Inferior parietal cortex (tissue), 1 donor: ENCODE results near the gene LMAN1L.
A peak's percentile ranks its signal among the peaks of the same experiment; 100 is the strongest.

Experiments
- DNase-seq: peaks from one replicate; pipeline ENCODE4 v3.0.0-alpha.2; 2016; ENCODE audit errors: extremely low spot score

Gene LMAN1L

DNA sequence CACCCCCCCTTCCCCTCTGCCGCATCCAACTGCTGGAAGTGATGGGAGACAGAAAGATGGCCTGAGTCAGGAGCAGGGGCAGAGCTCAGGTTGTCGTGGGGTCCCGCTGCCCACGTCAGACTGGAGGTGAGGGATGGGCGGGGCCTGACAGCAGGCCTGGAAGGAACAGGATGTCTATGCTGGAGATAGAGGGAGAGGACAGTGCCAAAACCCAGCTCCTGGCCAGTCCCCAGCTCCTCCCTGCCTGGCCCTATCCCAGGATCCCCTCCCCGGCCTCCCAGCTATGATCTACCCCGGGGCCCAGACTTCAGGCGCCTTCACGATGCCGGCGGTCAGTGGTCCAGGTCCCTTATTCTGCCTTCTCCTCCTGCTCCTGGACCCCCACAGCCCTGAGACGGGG, at the start of gene LMAN1L:
TSS of gene LMAN1L (plus strand) at position 303 of the 400 bp plus-strand sequence. CDS start at position 323, 20 bp downstream.
- DNase-seq, result no peak

DNA sequence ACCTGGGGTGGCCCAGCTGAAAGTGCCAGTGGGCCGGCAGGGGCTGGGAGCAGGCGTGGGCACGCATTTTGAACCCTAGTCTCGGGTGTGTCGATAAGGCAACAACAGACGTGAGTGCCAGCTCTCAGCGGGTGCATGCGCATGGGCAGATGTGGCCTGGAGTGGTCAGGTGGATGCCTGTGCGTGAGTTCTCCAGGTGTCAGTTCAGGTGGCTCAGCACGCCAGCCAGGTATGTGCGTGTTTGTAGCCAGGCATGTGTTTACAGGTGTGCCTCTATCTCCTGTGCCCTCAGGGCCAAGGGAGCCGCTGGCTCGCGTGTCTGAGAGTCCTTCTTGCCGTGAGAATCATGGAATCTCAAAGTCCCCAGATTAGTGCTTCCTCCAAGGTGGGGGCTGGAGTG, 49.2 kb upstream of the LMAN1L start:
- DNase-seq, result no peak

DNA sequence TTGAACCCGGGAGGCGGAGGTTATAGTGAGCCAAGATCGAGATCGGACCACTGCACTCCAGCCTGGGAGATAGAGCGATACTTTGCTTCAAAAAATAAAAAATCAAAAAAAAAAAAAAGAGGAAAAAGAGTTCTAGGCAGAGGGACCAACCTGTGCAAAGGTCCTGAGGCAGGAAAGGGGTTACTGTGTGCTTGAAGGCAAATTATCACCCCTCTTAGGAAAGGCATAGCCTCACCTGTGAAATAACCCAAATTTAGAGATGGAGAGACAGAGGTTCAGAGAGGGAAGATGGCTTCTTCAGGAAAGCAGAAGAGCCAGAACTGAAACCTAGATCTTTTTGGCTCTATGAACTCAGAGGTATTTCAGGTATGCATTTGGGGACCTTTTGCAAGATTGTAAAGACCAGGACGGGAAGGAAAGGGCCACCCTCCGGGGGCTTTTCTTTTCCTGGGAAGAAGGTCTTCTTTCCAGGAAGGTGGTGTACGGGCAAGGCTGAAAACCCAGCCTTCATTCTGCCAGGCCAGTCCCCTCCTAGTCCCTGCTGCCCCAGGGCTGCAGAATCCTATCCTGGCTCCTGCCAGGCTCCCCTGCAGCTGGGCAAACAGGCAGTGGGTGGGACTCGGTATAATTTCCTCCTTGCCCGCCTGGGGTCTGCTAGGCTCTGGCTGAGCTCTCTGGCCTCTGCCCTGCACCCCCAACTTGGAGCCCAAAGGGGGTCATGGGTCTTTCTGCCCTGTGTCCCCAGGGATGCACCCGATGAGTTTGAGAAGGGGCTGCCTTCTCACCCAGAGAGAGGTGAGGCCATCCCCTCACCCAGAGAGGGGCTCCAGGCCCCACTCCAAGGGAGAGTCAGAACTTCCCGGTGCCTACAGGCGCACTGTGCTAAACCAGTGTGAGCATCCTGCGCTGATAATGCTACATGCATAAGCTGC, 45.2 kb upstream of the LMAN1L start:
- no peak for DNase-seq

DNA sequence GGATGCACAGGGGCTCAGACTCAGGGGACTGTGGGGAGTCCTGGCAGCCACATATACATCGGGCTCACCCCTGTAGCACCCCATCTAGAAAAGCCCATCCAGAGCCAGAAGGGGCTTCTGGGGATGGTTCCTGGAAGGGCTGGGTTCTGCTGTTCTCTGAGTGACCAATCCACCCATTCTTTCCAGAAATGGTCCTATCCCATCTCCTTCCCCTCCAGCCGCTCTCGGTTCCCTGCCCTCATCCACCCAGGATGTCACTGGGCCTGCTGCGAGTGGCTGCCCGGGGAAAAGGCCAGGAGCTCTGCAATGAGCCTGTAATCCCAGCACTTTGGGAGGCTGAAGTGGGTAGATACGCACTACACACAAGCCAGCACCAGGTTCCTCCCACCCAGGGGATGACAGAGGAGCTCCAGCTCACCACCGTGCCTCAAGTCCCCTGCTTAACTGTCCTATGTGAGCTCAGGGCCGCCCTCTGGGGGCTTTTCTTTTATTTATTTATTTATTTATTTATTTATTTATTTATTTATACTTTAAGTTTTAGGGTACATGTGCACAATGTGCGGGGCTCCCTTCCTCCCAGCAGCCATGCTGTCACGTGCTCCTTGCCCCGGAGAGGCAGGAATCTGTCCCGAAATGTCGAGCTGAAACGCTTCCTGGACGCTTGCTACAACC, 44.4 kb upstream of the LMAN1L start:
- no peak for DNase-seq

DNA sequence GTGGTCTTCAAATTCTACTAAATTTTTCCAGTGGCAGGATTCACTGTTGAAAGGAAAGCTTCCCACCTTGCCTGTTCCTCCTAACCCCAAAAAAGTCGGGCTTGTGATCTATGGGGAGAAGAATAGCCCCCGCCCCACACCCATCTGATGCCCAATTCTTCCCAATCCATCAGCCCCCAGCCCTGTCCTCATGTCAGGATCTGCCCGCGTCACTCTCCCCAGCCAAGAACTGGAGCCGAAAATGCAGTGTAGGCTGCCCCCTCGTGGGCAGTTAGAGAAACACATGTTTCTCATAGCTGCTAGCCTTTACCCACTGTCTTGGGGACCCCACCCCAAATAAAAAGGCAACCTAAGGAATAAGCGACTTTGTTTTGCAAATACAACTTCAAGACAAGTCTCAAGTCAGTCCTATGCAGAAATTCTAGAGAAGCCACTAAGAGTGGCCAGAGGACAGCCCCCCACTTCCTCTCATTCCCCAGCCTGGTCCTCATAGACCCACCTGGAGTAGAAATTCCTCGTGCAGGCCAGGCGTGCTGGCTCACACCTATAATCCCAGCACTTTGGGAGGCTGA, 43.8 kb upstream of the LMAN1L start:
- DNase-seq, result peak; percentile 69

DNA sequence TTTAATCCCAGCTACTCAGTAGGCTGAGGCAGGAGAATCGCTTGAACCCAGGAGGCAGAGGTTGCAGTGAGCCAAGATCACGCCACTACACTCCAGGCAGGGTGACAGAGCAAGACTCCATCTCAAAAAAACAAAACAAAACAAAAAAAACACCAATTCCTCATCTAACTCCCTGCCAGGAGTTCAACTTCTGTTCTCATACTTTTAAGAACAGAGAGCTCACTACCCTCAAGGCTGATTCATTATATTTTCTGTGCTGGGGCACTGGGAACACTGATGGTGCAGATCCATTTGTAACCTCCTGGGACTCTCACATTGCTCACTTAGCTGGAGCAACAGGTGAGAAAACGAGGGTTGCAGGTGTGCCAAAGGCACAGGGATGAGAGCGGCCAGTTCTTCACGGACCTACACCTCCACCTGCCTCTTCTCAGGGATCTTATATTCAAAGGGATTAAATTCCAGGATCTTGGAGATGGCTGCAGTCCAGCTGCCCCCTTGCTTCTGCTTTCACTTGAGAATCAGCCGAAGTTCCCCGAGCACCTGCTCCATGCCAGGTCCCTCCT, 43.1 kb upstream of the LMAN1L start:
- DNase-seq, result no peak

DNA sequence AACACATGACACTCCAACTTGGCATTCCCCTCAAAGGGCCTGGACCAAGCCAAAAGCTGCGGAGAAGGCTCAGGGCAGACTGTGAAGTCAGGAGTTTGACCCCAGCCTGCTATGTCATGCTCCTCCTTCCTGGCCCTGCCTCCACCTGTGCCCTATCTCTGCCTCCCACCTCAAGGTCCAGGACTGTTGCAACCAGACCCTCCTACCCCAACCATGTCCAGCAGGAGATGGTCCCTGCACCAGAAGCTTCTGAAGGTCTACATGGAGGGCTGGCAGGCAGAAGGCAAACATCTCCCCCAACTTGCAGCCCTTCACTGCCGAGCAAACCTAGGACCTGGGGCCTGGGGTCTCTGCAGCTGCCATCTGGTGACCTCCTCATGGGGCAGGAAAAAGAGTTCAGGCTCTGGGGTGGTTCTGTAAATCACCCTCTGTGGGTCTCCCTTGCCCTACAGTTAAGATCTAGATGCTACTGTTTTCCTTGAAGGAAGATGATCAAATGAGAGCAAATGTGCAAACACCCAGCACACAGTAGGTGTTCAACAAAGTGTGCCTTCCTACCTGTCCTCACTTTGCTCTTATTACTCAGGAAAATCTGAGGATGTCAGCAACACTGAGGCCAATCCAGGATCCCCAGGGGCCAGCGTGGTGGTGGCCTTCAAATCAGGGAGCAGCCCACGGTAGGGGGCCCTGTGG, 42.3 kb upstream of the LMAN1L start:
- no peak for DNase-seq

DNA sequence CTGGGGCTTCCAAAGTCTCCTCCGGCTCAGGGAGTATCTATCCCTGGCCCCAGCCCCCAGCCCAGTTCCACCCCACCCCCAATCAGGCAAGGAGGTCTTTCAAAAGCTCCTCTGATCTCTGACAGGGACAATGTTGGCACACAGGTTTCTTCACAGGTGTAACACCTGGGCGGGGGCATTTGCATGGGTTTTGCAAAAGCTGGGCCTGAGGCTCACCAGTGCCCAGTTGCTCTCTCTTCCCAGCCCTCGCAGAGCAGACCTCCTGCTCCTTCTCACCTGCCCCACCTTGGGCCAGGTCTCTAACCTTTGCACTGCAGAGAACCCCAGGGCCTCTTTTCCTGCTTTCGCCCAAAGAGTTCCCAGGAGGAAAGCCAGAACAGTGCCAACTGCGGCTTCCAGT, 39.3 kb upstream of the LMAN1L start:
- no peak for DNase-seq

DNA sequence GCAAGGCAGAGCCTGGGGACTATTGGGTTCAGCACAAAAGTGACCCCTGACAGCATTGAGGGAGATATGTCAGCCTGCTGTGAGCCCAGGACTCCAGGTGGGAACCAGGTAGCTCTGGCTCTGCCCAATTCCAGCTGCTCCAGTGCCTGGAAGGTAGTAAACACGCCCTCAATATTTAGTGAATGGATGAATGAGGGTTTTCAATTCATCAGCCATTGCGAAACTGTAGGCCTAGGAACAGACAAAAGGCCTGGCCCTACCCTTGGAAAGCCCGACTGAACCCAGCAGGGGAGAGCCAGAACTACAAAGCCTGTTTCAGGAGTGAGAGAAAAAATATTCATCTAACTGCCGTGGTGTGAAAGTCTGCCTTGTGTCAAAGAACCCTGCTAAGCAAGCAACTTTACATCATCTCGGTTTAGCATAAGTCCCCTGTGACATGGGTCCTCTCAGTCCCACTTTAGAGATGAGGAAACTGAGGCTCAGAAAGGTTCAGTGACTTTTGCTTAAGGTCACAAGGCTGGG, 38.8 kb upstream of the LMAN1L start:
- no peak for DNase-seq

DNA sequence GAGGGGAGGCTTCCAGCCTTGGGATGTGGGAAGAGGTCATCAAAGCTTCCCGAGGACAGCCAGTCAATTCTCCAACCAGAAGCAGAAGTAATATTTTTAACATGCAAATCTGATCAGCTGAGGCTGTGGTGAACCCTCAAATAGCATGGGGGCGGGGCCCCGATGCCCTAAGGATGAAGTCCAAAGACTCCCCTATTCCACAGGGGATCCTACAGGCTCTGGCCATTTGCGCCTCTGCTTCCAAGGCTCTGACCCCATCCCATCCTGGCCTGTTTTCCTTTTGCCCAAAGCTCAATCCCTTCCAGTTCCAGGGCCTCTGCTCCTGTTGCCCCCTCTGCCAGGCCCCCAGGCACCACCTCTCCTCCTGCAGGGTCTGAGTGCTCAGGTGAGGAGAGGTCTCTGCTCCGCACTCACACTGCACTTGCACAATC, 37.5 kb upstream of the LMAN1L start:
- no peak for DNase-seq

DNA sequence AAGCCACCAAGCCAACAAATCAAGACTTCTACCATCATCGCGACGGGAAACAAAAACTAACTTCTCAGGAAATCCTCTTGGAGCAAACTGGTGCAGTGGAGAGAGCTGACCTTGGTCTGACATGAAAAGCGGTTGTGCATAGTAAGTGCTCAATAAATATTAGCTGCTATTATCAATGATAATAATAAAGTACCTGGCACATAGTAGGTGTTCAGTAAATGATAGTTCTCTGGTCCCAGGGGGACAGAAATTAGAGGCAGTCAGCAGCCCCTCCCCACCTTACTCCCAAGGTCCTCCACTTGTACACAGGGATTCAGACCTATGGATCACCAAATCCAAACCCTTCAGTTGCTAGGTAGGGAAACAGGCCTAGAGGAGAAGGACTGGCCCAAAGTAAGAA, 36.7 kb upstream of the LMAN1L start:
- DNase-seq, result no peak

DNA sequence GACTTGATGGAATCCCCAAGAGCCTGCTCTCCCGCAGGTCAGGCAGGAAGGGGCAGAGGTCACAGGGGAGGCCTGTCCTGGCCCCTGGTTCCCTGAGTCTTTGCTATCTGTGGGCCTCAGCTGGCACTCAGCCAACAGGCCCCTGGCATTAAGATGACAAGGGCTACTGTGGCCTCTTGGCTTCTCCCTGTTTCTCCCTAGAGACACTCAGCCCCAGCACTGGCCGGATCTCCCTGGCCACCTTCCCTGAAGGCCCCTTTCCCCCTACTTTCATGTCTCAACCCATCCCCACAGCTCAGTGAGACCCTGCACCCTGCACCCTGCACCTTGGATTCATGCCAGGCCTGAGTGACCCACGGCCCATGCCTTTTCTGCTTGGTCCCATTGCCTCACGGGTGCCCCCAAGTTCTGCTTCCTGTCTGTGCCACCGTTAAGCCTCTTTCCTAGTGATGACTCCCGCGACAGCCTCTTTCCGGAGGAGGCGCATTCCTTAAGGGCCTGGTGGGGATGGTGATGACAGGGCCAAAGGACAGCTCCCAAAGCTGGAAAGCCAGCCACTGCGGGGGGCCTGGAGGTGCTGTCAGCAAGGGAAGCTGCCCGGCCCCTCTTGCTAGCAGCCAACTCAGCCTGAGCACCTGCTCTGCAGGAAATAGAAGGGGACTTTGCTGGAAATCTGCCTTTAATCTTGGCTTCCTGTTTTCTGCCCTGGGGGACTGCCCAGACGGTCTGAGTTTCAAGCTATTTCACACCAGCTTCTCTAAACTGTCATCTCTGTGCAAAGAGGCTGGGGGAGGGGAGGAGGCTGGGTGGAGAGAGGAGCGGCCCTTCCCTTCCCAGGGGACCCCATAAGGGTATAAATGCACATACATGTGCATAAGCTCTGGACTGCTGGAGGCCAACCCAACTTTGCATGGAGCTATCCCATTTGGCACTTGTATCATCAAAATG, 35.5 kb upstream of the LMAN1L start:
- DNase-seq, result no peak

DNA sequence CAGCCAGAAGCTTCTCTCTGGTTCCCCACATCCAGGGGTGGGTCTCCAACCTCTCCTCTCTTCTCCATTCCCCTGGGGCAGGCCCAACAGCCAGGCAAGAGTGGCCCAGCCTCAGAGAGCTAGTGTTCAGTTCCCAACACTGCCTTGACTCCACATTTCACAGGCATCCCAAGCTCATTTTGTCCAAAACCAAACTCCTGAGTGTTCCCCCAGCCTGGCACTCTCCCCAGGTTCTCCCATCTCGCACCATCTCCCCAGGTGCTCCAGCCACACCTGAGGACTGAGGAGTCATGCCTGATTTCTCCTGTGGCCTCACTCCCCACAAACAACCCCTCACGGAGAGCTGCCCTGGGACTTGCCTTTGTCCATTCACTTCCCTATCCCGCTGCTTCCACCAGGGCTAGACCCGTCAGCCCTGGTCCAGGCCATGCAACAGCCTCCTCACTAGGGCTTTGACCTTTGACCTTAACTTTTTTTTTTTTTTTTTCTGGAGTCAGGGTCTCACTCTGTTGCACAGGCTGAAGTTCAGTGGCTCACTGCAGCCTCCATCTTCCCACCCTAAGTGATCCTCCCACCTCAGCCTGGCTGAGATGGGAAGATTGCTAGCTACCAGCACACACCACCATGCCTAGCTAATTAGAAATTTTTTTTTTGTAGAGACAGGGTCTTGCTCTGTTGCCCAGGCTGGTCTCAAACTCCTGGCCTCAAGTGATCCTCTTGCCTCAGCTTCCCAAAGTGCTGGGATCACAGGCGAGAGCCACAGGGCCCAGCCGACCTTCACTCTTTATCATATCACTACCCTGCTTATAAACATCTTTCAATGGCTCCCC, 34.7 kb upstream of the LMAN1L start:
- no peak for DNase-seq

DNA sequence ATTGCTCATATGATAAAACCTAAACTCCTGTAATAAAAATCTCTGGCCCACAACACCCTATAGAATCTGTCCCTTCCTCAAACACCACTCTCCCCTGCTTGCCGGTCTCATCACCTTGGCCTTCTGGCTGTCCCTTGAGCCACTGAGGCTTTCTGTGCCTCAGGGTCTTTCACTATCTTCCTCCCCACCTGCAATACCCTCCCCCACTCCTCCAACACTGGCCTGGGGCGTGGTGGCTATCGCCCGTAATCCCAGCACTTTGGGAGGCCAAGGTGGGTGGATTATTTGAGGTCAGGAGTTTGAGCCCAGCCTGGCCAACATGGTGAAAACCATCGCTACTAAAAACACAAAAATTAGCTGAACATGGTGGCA, 34.0 kb upstream of the LMAN1L start:
- DNase-seq, result no peak

DNA sequence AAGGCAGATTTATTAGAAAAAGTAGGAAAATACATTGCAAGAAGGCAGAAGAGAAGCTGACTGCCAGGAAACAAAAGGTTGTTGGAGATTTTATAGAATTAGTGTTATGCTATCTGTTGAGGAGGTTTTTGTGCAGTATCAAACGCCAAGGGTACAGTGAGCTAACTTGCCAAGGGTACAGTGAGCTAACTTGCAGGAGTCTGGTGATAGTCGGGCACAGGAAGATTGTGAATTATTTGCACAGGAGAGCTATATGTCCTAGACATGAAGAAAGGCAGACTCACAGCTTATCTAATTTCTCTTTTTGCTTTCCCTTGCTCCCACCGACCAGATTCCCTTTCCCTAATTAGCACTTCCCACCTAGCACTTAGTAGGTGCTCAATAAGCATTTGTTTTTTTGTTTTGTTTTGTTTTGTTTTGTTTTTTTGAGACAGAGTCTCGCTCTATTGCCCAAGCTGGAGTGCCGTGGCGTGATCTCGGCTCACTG, 33.4 kb upstream of the LMAN1L start:
- DNase-seq, result no peak

DNA sequence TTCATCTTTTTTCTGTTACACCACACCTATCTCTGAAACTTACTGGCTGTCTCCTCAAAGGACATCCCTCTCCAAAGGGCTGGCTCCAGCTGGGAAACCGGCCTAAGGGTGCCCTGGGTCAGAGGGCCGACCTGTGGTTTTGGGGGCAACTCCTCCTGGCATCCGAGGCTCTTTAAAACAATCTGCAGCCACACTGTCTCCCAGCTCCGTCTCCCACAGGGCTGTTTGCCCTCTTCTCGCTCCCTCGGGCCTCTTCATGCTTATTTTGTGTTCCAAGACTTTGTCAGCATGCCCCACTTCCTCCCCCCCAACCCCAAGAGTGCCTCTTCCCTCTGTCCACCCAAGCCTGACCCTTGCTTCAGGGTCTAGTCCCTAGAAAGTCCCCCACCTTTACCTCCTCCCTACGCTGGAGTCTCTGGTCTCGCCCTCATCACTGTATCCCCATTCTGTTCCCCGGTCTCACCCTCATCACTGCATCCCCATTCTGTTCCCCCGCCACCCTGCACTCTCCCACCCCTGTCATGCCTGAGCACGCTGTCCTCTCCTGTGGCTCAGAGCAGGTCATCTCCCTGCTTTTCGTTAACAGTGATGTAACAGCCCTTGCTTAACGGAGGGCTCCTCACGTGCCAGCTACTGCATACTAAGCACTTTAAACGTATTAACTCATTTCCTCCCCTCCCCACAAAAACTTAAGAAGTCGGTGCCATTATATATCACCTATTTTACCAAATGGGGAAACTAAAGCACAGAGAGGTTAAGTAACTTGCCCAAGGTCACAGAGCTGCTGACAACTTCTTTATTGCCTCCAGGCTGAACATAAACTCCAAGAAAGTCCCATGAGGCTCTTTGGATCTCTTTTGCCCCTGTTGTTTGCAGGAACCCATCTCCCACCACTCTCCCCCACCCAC, 31.9 kb upstream of the LMAN1L start:
- no peak for DNase-seq

DNA sequence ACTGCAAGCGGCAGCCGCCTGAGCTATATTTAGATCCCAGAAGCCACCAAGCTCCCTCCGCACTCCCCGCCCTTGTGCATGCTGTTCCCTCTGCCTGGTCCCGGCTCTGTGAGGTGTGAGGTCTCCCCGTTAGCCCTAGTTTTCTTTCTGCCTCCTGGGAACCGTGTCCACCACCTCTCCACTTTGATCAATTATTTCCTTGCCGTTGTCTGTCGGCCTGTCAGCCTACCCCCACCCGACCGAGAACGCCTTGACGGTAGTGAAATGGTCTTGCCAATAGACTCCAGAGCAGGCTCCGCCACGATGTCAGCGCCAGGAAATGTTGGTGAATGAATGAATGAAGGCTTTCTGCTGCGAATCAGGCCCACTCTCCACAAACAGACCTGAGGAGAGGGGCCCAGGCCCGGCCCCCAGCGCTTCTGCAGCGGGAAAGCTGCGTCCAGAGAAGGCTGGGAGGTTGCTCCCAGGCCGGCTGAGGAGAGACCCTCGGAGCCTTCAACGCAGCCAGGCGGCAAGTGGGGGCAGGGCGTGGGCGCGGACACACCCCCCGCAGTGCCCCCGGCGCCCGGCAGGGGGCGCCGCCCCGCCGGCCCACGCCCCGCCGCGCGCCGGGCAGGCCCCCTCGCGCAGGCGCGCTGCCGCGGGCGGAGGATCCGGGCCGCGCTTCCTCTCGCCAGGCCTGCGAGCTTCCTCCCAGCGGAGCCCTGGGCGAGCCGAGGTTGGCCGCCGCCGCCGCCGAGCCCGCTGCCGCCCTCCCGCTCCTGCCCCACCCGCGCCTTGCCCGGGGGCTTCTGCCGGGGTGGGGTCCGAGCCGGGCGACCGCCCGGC, 31.0 kb upstream of the LMAN1L start, which contains the start of gene CSK:
TSS of gene CSK (plus strand) at position 650 of the 828 bp plus-strand sequence. CDS start 16,218 bp downstream, outside the sequence.
- peak; percentile 68 for DNase-seq
